Trophoblast cell (in vitro differentiated cells and primary cell): ENCODE measurements around the gene ATP6AP2.

Experiments
- DNase-seq, 2 donors: peaks; one replicate each; pipeline ENCODE4 v3.0.0-alpha.2; 2016
- H2AFZ ChIP-seq: 2 replicates; pipeline ENCODE4 v1.6.1; 2013; ENCODE audit warnings: low read length, moderate library complexity, mild to moderate bottlenecking; ENCODE audit not compliant: insufficient read depth, poor library complexity
- H2AK5ac ChIP-seq: 2 replicates; pipeline ENCODE4 v1.6.1; 2013; ENCODE audit warnings: mild to moderate bottlenecking, low read length
- H2BK120ac ChIP-seq: 2 replicates; pipeline ENCODE4 v1.6.1; 2013; ENCODE audit warnings: low read length, mild to moderate bottlenecking, moderate library complexity; ENCODE audit not compliant: insufficient read depth, poor library complexity
- H2BK12ac ChIP-seq: 2 replicates; pipeline ENCODE4 v1.6.1; 2013; ENCODE audit warnings: mild to moderate bottlenecking, low read length, moderate library complexity
- H2BK5ac ChIP-seq: 2 replicates; pipeline ENCODE4 v1.6.1; 2013; ENCODE audit warnings: low read length, low read depth, moderate library complexity, mild to moderate bottlenecking; ENCODE audit not compliant: poor library complexity
- H3K14ac ChIP-seq: 2 replicates; pipeline ENCODE4 v1.6.1; 2013; ENCODE audit warnings: mild to moderate bottlenecking, low read length
- H3K18ac ChIP-seq: 2 replicates; pipeline ENCODE4 v1.6.1; 2013; ENCODE audit warnings: mild to moderate bottlenecking, low read length
- H3K23ac ChIP-seq: 2 replicates; pipeline ENCODE4 v1.6.1; 2013; ENCODE audit warnings: low read length
- H3K27ac ChIP-seq: 2 replicates; pipeline ENCODE4 v1.5.1; 2013; ENCODE audit warnings: low read depth, mild to moderate bottlenecking, inconsistent platforms, low read length, moderate library complexity
- H3K27me3 ChIP-seq: 2 replicates; pipeline ENCODE4 v1.6.1; 2013; ENCODE audit warnings: inconsistent platforms, mild to moderate bottlenecking, low read length, moderate library complexity; ENCODE audit not compliant: insufficient read depth
- H3K36me3 ChIP-seq, 2 experiments: 1 replicate in 1 of 2; 2 replicates in 1 of 2; pipeline ENCODE4 v1.6.1; 2013; ENCODE audit warnings: low read length in 2 of 2, mild to moderate bottlenecking in 2 of 2, moderate library complexity in 1 of 2; ENCODE audit not compliant: insufficient read depth in 2 of 2, control insufficient read depth in 1 of 2
- H3K4ac ChIP-seq: 2 replicates; pipeline ENCODE4 v1.6.1; 2013; ENCODE audit warnings: low read depth, mild to moderate bottlenecking, low read length, moderate library complexity
- H3K4me1 ChIP-seq, 2 experiments: 1 replicate in 1 of 2; 2 replicates in 1 of 2; pipeline ENCODE4 v1.6.1; 2013; ENCODE audit warnings: low read length in 2 of 2, mild to moderate bottlenecking in 2 of 2, moderate library complexity in 1 of 2; ENCODE audit not compliant: insufficient read depth in 2 of 2, control insufficient read depth in 1 of 2
- H3K4me2 ChIP-seq: 2 replicates; pipeline ENCODE4 v1.6.1; 2013; ENCODE audit warnings: inconsistent platforms, mild to moderate bottlenecking, low read length, moderate library complexity
- H3K4me3 ChIP-seq: 2 replicates; pipeline ENCODE4 v1.5.1; 2013; ENCODE audit warnings: mild to moderate bottlenecking, low read depth, low read length, inconsistent platforms
- H3K79me1 ChIP-seq: one replicate; pipeline ENCODE4 v1.6.1; 2013; ENCODE audit warnings: low read length
- H3K79me2 ChIP-seq: 2 replicates; pipeline ENCODE4 v1.6.1; 2013; ENCODE audit warnings: low read length, mild to moderate bottlenecking; ENCODE audit not compliant: control insufficient read depth, insufficient read depth, poor library complexity
- H3K9ac ChIP-seq: 2 replicates; pipeline ENCODE4 v1.6.1; 2013; ENCODE audit warnings: mild to moderate bottlenecking, low read length
- H3K9me3 ChIP-seq: 2 replicates; pipeline ENCODE4 v1.6.1; 2013; ENCODE audit warnings: low read depth, mild to moderate bottlenecking, control low read depth, inconsistent platforms, low read length; ENCODE audit not compliant: insufficient read depth
- H4K12ac ChIP-seq: 2 replicates; pipeline ENCODE4 v1.6.1; 2013; ENCODE audit warnings: low read depth, mild to moderate bottlenecking, low read length, moderate library complexity
- H4K8ac ChIP-seq: 2 replicates; pipeline ENCODE4 v1.6.1; 2013; ENCODE audit warnings: low read depth, mild to moderate bottlenecking, low read length, moderate library complexity
- H4K91ac ChIP-seq: one replicate; pipeline ENCODE4 v1.6.1; 2013; ENCODE audit warnings: low read depth, mild to moderate bottlenecking, low read length, moderate library complexity
- WGBS: extraction: QIAGEN DNeasy Blood & Tissue Kit; methylation state at CpG from one replicate; pipeline ENCODE4 v1.1.7; 2013; ENCODE audit warnings: missing lambda C conversion rate; ENCODE audit not compliant: insufficient read length, insufficient coverage; ENCODE audit errors: extremely low coverage; 5-methylcytosine and 5-hydroxymethylcytosine counted together

ATP6AP2 gene

DNA sequence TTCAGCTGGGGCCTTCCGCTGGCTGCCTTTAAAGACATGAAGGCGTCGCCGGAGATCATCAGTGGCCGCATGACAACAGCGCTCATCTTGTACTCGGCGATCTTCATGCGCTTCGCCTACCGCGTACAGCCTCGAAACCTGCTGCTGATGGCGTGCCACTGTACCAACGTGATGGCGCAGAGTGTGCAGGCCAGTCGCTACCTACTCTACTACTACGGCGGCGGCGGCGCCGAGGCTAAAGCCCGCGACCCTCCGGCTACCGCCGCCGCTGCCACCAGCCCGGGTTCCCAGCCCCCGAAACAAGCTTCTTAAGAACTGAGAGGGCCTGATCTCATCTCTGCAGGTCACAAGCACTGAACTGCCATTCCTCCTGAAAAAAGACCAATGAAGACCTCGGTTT, 42.9 kb downstream of the ATP6AP2 start:
- H3K14ac ChIP-seq: no peak overlapping the region
- no peak overlapping the region for H3K9ac ChIP-seq
- H2BK5ac ChIP-seq: no peak overlapping the region
- H3K23ac ChIP-seq: no peak overlapping the region
- WGBS: no CpG with 5 or more reads among the region's 32 CpGs
- H3K4me3 ChIP-seq: no peak overlapping the region
- H2BK120ac ChIP-seq: no peak overlapping the region
- no peaks in the 10 kb centered on the region for H3K27me3 ChIP-seq
- no peak overlapping the region for H2AFZ ChIP-seq
- no peak overlapping the region for H3K18ac ChIP-seq
- H3K4me2 ChIP-seq: no peak overlapping the region
- peaks cover 4 to 6% of the 10 kb centered on the region in 2 experiments for H3K36me3 ChIP-seq
- H3K4me1 ChIP-seq: no peaks in the 10 kb centered on the region
- no peak overlapping the region for H4K91ac ChIP-seq
- no peak overlapping the region for H3K4ac ChIP-seq
- no peak for DNase-seq
- H3K9me3 ChIP-seq: no peaks in the 10 kb centered on the region
- H4K12ac ChIP-seq: no peak overlapping the region
- H2BK12ac ChIP-seq: no peak overlapping the region
- no peak overlapping the region for H3K27ac ChIP-seq
- H4K8ac ChIP-seq: no peak overlapping the region
- H3K79me1 ChIP-seq: no peaks in the 10 kb centered on the region
- H3K79me2 ChIP-seq: no peaks in the 10 kb centered on the region
- H2AK5ac ChIP-seq: no peak overlapping the region

GRCh38 chrX:40625294-40625693, 44.5 kb downstream of the ATP6AP2 start:
- Histone ChIP-seq H4K8ac (no peak overlapping the region), H3K14ac (no peak overlapping the region), H3K9ac (no peak overlapping the region), H3K23ac (no peak overlapping the region), H3K36me3 (peaks cover 5 to 17% of the 10 kb centered on the region in 2 experiments), H4K91ac (no peak overlapping the region), H3K4me1 (no peaks in the 10 kb centered on the region), H3K9me3 (no peaks in the 10 kb centered on the region), H3K4me2 (no peak overlapping the region), H3K79me2 (no peaks in the 10 kb centered on the region), H2BK5ac (no peak overlapping the region), H3K27ac (no peak overlapping the region), H2AFZ (no peak overlapping the region), H2AK5ac (no peak overlapping the region), H4K12ac (no peak overlapping the region), H2BK120ac (no peak overlapping the region), H3K79me1 (no peaks in the 10 kb centered on the region), H3K4ac (no peak overlapping the region), H3K4me3 (no peak overlapping the region), H2BK12ac (no peak overlapping the region), H3K18ac (no peak overlapping the region), H3K27me3 (no peaks in the 10 kb centered on the region)
- no peak for DNase-seq
- no CpG with 5 or more reads among the region's 4 CpGs for WGBS

- Histone ChIP-seq H3K14ac (no peak overlapping the region), H2BK5ac (no peak overlapping the region), H3K4me2 (no peak overlapping the region), H3K79me1 (no peaks in the 10 kb centered on the region), H2BK12ac (no peak overlapping the region), H4K8ac (no peak overlapping the region), H3K9ac (no peak overlapping the region), H3K9me3 (no peaks in the 10 kb centered on the region), H4K12ac (no peak overlapping the region), H3K4ac (no peak overlapping the region), H2BK120ac (no peak overlapping the region), H3K23ac (no peak overlapping the region), H3K18ac (no peak overlapping the region), H2AFZ (no peak overlapping the region), H3K36me3 (peaks cover 22% of the 10 kb centered on the region in 2 experiments), H3K27me3 (no peaks in the 10 kb centered on the region), H3K79me2 (no peaks in the 10 kb centered on the region), H3K4me3 (no peak overlapping the region), H2AK5ac (no peak overlapping the region), H3K4me1 (no peaks in the 10 kb centered on the region), H3K27ac (no peak overlapping the region), H4K91ac (no peak overlapping the region)
- DNase-seq: no peak
- WGBS: no CpG with 5 or more reads among the region's 5 CpGs
Observed at GRCh38 chrX:40628506-40628905, 47.7 kb downstream of the ATP6AP2 start.

DNA sequence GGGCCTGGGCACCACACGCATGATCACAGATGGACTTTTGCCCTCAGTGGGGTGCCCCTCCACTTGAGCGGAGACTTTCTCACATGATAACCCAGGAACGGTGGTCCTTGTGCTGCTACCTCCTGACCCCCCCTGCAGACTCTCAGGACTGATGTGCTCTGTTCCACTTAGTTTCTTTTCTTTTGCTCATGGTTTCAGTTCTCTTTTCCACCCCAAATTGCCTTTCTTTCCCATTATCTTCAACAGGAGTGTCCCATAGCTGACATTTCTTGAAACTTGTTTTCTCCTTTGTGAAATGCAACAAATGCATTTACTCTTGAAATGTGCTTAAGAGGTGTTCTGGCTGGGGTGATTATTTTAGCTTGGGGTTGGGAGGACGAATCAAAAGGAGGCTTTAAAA, 51.4 kb downstream of the ATP6AP2 start:
- H3K9me3 ChIP-seq: no peaks in the 10 kb centered on the region
- no peak overlapping the region for H3K18ac ChIP-seq
- H3K9ac ChIP-seq: no peak overlapping the region
- H4K12ac ChIP-seq: no peak overlapping the region
- H2AK5ac ChIP-seq: no peak overlapping the region
- no peak overlapping the region for H3K27ac ChIP-seq
- no peak overlapping the region for H3K4ac ChIP-seq
- H3K4me2 ChIP-seq: no peak overlapping the region
- peaks cover 33 to 35% of the 10 kb centered on the region in 2 experiments for H3K36me3 ChIP-seq
- no peak overlapping the region for H2AFZ ChIP-seq
- H3K14ac ChIP-seq: no peak overlapping the region
- no peaks in the 10 kb centered on the region for H3K79me1 ChIP-seq
- H2BK12ac ChIP-seq: no peak overlapping the region
- H3K4me1 ChIP-seq: no peaks in the 10 kb centered on the region
- no CpG with 5 or more reads among the region's 4 CpGs for WGBS
- no peak overlapping the region for H3K23ac ChIP-seq
- H2BK120ac ChIP-seq: no peak overlapping the region
- DNase-seq: no peak
- H3K27me3 ChIP-seq: no peaks in the 10 kb centered on the region
- H3K4me3 ChIP-seq: no peak overlapping the region
- no peak overlapping the region for H4K8ac ChIP-seq
- H4K91ac ChIP-seq: no peak overlapping the region
- H2BK5ac ChIP-seq: no peak overlapping the region
- H3K79me2 ChIP-seq: no peaks in the 10 kb centered on the region
